GM12873 (cell line): Measurements from ENCODE around the gene GALK1.

Source experiments
- TF ChIP-seq, protein P1 (sequence below): IDR thresholded peaks from 2 replicates; pipeline ENCODE4 v1.5.1; 2012; ENCODE audit warnings: low read depth, mild to moderate bottlenecking, moderate library complexity, low read length, control low read depth; ENCODE audit not compliant: insufficient read depth; ENCODE audit errors: missing control alignments

Gene GALK1

GRCh38 chr17:75737133-75737962 is 27.6 kb downstream of the GALK1 start:
- TF ChIP-seq, protein P1, sequence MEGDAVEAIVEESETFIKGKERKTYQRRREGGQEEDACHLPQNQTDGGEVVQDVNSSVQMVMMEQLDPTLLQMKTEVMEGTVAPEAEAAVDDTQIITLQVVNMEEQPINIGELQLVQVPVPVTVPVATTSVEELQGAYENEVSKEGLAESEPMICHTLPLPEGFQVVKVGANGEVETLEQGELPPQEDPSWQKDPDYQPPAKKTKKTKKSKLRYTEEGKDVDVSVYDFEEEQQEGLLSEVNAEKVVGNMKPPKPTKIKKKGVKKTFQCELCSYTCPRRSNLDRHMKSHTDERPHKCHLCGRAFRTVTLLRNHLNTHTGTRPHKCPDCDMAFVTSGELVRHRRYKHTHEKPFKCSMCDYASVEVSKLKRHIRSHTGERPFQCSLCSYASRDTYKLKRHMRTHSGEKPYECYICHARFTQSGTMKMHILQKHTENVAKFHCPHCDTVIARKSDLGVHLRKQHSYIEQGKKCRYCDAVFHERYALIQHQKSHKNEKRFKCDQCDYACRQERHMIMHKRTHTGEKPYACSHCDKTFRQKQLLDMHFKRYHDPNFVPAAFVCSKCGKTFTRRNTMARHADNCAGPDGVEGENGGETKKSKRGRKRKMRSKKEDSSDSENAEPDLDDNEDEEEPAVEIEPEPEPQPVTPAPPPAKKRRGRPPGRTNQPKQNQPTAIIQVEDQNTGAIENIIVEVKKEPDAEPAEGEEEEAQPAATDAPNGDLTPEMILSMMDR = no peak

- TF ChIP-seq, protein P1 = no peak
Observed at GRCh38 chr17:75736173-75736835, 28.7 kb downstream of the GALK1 start.

DNA sequence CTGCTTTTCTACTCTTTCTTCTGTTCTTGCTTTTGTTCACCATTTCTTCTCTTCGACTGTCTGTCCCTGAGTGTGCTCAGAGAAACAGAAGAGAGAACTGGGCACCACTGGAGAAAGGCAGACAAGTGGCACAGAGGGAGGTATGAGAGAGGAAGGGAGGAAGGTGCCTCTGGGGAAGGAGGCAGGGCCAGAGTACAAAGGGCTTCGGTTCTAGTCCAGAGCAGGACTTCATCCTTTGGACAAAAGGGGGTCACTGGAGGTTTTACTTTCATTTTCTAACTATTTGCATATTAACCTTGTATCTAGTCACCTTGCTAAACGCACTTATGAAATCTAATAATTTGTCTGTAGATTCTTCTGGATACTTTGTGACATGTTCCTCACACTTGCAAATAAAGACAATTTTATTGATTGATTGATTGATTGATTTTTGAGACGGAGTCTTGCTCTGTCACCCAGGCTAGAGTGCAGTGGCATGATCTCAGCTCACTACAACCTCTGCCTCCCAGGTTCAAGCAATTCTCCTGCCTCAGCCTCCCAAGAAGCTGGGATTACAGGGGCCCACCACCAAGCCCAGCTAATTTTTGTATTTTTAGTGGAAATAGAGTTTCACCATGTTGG is 30.2 kb downstream of the GALK1 start:
- TF ChIP-seq, protein P1 = no peak

DNA sequence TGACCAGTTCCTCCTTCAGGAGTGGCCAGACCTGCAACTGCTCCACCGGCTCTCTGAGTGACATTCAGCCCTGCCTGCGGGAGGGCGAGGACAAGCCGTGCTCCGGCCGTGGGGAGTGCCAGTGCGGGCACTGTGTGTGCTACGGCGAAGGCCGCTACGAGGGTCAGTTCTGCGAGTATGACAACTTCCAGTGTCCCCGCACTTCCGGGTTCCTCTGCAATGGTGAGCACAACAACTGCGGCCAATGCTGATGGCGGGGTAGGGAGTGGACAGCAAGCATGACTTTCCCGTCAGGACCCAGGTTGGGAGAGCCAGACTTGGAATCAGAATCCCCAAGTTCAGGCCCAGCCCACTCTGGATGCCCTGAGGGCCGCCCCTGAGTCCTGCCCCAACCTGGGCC is 31.5 kb downstream of the GALK1 start:
- TF ChIP-seq, protein P1 = no peak

GRCh38 chr17:75731716-75732498 is 33.1 kb downstream of the GALK1 start:
- TF ChIP-seq, protein P1 = no peak

DNA sequence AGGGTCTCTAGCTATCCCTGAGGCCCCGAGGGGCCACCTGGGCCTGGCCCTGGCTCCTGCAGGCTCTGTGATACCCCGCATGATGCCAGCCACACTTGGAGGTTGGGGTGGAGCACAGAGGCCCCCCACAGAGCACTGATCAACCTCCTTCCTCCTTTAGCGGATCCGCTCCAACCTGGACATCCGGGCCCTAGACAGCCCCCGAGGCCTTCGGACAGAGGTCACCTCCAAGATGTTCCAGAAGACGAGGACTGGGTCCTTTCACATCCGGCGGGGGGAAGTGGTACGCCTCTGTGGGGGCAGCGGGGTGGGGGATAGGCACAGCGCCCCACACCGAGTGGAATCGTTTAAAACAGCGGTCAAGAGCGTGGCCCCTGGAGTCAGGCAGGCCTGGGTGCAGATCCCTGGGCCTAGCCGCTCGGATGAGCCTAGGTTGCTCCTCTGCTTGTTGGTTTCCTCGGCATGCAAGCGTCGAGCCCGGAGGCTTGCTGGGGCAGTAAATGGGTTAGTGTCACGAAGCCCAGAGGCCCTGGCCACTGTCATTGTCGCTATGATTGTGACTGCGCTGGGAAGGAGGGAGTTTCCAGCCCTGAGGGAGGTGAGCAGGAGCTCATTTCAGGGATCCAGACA is 33.8 kb downstream of the GALK1 start:
- TF ChIP-seq, protein P1 = no peak
